PC-9 (cell line): Measurements from ENCODE around the gene SLC6A9. TPM values are rescaled to one million over a fixed set of nuclear protein-coding genes. Genes with fewer than 3 reads are reported as not detected.

Experiments
- BruUV-seq: library from RNA; stranded (reverse); fragments of 400-500 nt; replicated peaks from 2 replicates; lab custom pipeline; 2021; lab: Mats Ljungman, UMichigan
- CTCF ChIA-PET: fragments of 300-600 bp; sonication (Branson Sonifier 250); formaldehyde crosslinking; loops from one replicate; lab custom pipeline; 2022; ENCODE audit warnings: antibody characterized with exemption; lab: Charles Lee
- POLR2A ChIA-PET: fragments of 300-600 bp; sonication (Branson Sonifier 250); formaldehyde crosslinking; loops from one replicate; lab custom pipeline; 2022; ENCODE audit warnings: antibody characterized with exemption; ENCODE audit not compliant: unreplicated experiment; lab: Charles Lee
- DNase-seq, 2 experiments: peaks; one replicate each; pipeline versions ENCODE4 v3.0.0 to v3.0.0-alpha.2; 2015 to 2022; ENCODE audit warnings: mixed read lengths in 1 of 2
- H2AFZ ChIP-seq: fragments of 200-600 bp; sonication (generic); 2 replicates; pipeline ENCODE4 v1.8.1; 2017; ENCODE audit warnings: antibody characterized with exemption
- H3F3A ChIP-seq: fragments of 200-600 bp; sonication (generic); 2 replicates; pipeline ENCODE4 v1.8.1; 2017; ENCODE audit warnings: antibody characterized with exemption, mild to moderate bottlenecking, low read depth; ENCODE audit not compliant: insufficient read depth
- H3K27ac ChIP-seq: fragments of 200-600 bp; sonication (generic); 2 replicates; pipeline ENCODE4 v1.6.1; 2016; ENCODE audit warnings: mixed run types
- H3K27me3 ChIP-seq: fragments of 200-600 bp; sonication (generic); 2 replicates; pipeline ENCODE4 v1.6.1; 2016; ENCODE audit warnings: low read depth, mixed run types; ENCODE audit not compliant: insufficient read depth
- H3K36me3 ChIP-seq: fragments of 200-600 bp; sonication (generic); 2 replicates; pipeline ENCODE4 v1.6.1; 2016; ENCODE audit warnings: low read depth, mixed run types
- H3K4me1 ChIP-seq: fragments of 200-600 bp; sonication (generic); replicated peaks from 2 replicates; pipeline ENCODE4 v1.6.1; 2016; ENCODE audit warnings: mixed run types; ENCODE audit not compliant: insufficient read depth
- H3K4me2 ChIP-seq: fragments of 200-600 bp; sonication (generic); 2 replicates; pipeline ENCODE4 v1.6.1; 2017; ENCODE audit warnings: mixed run types
- H3K4me3 ChIP-seq: fragments of 200-600 bp; sonication (generic); 2 replicates; pipeline ENCODE4 v1.6.1; 2016; ENCODE audit warnings: mixed run types
- H3K79me2 ChIP-seq: fragments of 200-600 bp; sonication (generic); 2 replicates; pipeline ENCODE4 v1.6.1; 2017; ENCODE audit warnings: low read depth, mixed run types
- H3K9me2 ChIP-seq: fragments of 200-600 bp; sonication (generic); 2 replicates; pipeline ENCODE4 v1.8.1; 2017; ENCODE audit warnings: mild to moderate bottlenecking; ENCODE audit not compliant: insufficient read depth
- H3K9me3 ChIP-seq: fragments of 200-600 bp; sonication (generic); 2 replicates; pipeline ENCODE4 v1.8.1; 2016; ENCODE audit warnings: low read depth; ENCODE audit not compliant: insufficient read depth
- H4K20me1 ChIP-seq: fragments of 200-600 bp; sonication (generic); 2 replicates; pipeline ENCODE4 v1.8.1; 2017; ENCODE audit not compliant: insufficient read depth
- EZH2 ChIP-seq: fragments of 200-600 bp; sonication (generic); IDR thresholded peaks from 2 replicates; pipeline ENCODE4 v1.8.0; 2017; ENCODE audit warnings: antibody characterized with exemption, low read depth
- intact Hi-C: fragments of 100-400 bp; cut with micrococcal nuclease; formaldehyde crosslinking; loops from one replicate; pipeline ENCODE4 v1.10.0; 2022; ENCODE audit not compliant: unreplicated experiment
- total RNA-seq: library from RNA; stranded (reverse); gene quantifications from 2 replicates; pipeline ENCODE4 v1.2.3, GENCODE V29; 2021
- TF ChIP-seq, protein P1 (sequence below): fragments of 200-600 bp; sonication (generic); conservative IDR thresholded peaks from 2 replicates; pipeline ENCODE4 v1.6.1; 2017; ENCODE audit warnings: mixed run types, antibody characterized with exemption, mild to moderate bottlenecking, moderate library complexity

The SLC6A9 gene
- total RNA-seq, 1 experiment from 2014 or later, result 70.1 TPM

GRCh38 chr1:44044071-44044801 lies 13.0 kb upstream of the SLC6A9 start:
- H4K20me1 ChIP-seq, result no peaks in the 10 kb centered on the region
- H3K4me2 ChIP-seq, result peak overlapping the region; percentile 73
- peak overlapping the region; percentile 98 for H3K27ac ChIP-seq
- POLR2A ChIA-PET, result interaction anchor here (0.8 kb wide), 1 partner anchor 486 kb away, joined by 3 read pairs; no protein-coding TSS in a partner anchor
- no peaks in the 10 kb centered on the region for H3K79me2 ChIP-seq
- no peaks in the 10 kb centered on the region for H3K9me3 ChIP-seq
- peaks cover 67% of the 10 kb centered on the region for H3K4me1 ChIP-seq
- H3K4me3 ChIP-seq, result peak overlapping the region; percentile 25; the same call in 1 of the 2 replicates
- H3K9me2 ChIP-seq, result no peaks in the 10 kb centered on the region; the same call in 1 of the 2 replicates
- peak overlapping the region; percentile 69 for H2AFZ ChIP-seq
- CTCF ChIA-PET, result interaction anchor here (0.9 kb wide), 1 partner anchor 71 kb away, joined by 3 read pairs; no protein-coding TSS in a partner anchor
- TF ChIP-seq, protein P1, sequence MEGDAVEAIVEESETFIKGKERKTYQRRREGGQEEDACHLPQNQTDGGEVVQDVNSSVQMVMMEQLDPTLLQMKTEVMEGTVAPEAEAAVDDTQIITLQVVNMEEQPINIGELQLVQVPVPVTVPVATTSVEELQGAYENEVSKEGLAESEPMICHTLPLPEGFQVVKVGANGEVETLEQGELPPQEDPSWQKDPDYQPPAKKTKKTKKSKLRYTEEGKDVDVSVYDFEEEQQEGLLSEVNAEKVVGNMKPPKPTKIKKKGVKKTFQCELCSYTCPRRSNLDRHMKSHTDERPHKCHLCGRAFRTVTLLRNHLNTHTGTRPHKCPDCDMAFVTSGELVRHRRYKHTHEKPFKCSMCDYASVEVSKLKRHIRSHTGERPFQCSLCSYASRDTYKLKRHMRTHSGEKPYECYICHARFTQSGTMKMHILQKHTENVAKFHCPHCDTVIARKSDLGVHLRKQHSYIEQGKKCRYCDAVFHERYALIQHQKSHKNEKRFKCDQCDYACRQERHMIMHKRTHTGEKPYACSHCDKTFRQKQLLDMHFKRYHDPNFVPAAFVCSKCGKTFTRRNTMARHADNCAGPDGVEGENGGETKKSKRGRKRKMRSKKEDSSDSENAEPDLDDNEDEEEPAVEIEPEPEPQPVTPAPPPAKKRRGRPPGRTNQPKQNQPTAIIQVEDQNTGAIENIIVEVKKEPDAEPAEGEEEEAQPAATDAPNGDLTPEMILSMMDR, result no peak
- no peak for TF ChIP-seq EZH2
- BruUV-seq, result no TSS peak
- intact Hi-C loops, result loop anchor here (10.0 kb wide), 1 partner anchor 819 kb away; no protein-coding TSS in a partner anchor
- H3F3A ChIP-seq, result peaks cover 65% of the 10 kb centered on the region
- H3K27me3 ChIP-seq, result no peaks in the 10 kb centered on the region
- DNase-seq, result peak; percentile 58 to 95
- no peaks in the 10 kb centered on the region for H3K36me3 ChIP-seq

- H3K9me2 ChIP-seq, result no peaks in the 10 kb centered on the region; the same call in 1 of the 2 replicates
- peaks cover 67% of the 10 kb centered on the region for H3K4me1 ChIP-seq
- no peak for DNase-seq
- no peaks in the 10 kb centered on the region for H3K27me3 ChIP-seq
- H2AFZ ChIP-seq, result peak overlapping the region; percentile 69
- ChIA-PET CTCF (interaction anchor here (0.9 kb wide), 1 partner anchor 70 kb away, joined by 3 read pairs; no protein-coding TSS in a partner anchor), POLR2A (interaction anchor here (0.8 kb wide), 1 partner anchor 485 kb away, joined by 3 read pairs; no protein-coding TSS in a partner anchor)
- H3K9me3 ChIP-seq, result no peaks in the 10 kb centered on the region
- intact Hi-C loops, result loop anchor here (10.0 kb wide), 1 partner anchor 819 kb away; no protein-coding TSS in a partner anchor
- peak overlapping the region; percentile 98 for H3K27ac ChIP-seq
- H3K4me3 ChIP-seq, result peak overlapping the region; percentile 25; the same call in 1 of the 2 replicates
- H3F3A ChIP-seq, result peaks cover 57% of the 10 kb centered on the region
- H3K36me3 ChIP-seq, result no peaks in the 10 kb centered on the region
- no peaks in the 10 kb centered on the region for H4K20me1 ChIP-seq
- peak overlapping the region; percentile 73 for H3K4me2 ChIP-seq
- BruUV-seq, result no TSS peak
- H3K79me2 ChIP-seq, result no peaks in the 10 kb centered on the region
- TF ChIP-seq, protein P1, result no peak
- no peak for TF ChIP-seq EZH2
These were observed 12.2 kb upstream of the SLC6A9 start for GRCh38 chr1:44043176-44044070.

DNA sequence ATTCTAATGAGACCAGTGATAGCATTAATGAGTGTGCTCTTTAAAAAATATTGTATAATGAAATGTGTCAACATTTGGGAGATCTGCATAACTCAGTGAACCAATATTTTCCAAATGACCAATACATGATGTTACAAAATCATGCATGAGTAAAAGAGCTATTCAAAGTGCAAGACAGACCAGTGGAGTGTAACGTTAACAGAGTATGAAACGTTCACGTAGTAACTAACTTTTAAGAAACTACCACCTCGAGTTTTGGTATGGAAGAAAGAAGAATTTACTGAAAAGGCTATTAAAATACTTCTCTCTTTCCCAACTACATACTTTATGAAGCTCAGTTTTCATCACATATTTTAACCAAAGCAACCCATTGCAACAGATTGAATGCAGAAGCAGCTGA lies 9.6 kb upstream of the SLC6A9 start:
- DNase-seq, result no peak
- H3K9me2 ChIP-seq, result no peaks in the 10 kb centered on the region
- no peaks in the 10 kb centered on the region for H3K79me2 ChIP-seq
- CTCF ChIA-PET, result no interaction called here
- POLR2A ChIA-PET, result no interaction called here
- TF ChIP-seq, protein P1, result no peak
- TF ChIP-seq EZH2, result no peak
- no TSS peak for BruUV-seq
- no peaks in the 10 kb centered on the region for H3K9me3 ChIP-seq
- H3F3A ChIP-seq, result peaks cover 46% of the 10 kb centered on the region
- H3K27ac ChIP-seq, result no peak overlapping the region
- no peaks in the 10 kb centered on the region for H4K20me1 ChIP-seq
- H3K36me3 ChIP-seq, result no peaks in the 10 kb centered on the region
- intact Hi-C loops, result loop anchor here (10.0 kb wide), 1 partner anchor 816 kb away; no protein-coding TSS in a partner anchor
- no peaks in the 10 kb centered on the region for H3K27me3 ChIP-seq
- peaks cover 58% of the 10 kb centered on the region for H3K4me1 ChIP-seq
- H3K4me3 ChIP-seq, result no peak overlapping the region
- H3K4me2 ChIP-seq, result no peak overlapping the region
- no peak overlapping the region for H2AFZ ChIP-seq
